Activated T-cell treated with anti-CD3 and anti-CD28 coated beads for 4 hours (primary cell): ENCODE measurements around the gene TNFRSF1B.

Experiments
- DNase-seq: peaks from one replicate; pipeline ENCODE4 v3.0.0-alpha.2; 2020

The TNFRSF1B gene

DNA sequence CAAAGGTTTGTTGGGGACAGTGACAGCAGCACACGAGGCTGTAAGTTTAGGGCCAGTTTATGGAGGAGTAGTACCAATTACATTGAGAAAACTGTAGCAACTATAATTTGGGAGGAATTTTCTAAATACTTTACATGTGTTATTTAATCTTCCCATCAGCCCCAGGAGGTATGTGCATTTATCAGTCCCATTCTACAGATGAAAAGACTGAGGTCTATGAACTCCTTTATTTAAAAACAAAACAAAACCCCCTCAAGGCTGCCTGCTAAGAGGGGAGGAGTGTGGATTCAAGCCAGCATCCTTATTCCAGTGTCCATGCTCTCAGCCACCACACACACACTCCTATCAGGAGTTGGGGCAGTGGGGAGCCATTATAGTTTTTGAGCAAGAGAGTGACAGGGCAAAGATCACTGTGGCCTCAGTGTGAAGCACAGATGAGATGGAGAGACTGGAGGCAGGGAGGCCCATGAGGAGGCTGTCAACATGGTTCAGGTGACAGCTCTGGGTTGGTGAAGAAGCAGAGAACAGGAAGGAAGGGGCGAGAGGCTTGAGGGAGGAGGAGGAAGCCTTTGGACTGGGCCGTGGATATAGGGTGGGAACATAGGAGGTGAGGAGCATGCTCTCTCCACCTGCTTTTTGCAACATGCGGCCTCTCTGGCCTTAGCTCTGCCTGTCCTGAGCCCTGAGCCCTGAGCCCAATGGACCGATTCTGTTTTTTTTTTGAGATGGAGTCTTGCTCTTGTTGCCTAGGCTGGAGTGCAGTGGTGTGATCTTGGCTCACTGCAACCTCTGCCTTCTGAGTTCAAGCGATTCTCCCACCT is 9.7 kb downstream of the TNFRSF1B start:
- no peak for DNase-seq

DNA sequence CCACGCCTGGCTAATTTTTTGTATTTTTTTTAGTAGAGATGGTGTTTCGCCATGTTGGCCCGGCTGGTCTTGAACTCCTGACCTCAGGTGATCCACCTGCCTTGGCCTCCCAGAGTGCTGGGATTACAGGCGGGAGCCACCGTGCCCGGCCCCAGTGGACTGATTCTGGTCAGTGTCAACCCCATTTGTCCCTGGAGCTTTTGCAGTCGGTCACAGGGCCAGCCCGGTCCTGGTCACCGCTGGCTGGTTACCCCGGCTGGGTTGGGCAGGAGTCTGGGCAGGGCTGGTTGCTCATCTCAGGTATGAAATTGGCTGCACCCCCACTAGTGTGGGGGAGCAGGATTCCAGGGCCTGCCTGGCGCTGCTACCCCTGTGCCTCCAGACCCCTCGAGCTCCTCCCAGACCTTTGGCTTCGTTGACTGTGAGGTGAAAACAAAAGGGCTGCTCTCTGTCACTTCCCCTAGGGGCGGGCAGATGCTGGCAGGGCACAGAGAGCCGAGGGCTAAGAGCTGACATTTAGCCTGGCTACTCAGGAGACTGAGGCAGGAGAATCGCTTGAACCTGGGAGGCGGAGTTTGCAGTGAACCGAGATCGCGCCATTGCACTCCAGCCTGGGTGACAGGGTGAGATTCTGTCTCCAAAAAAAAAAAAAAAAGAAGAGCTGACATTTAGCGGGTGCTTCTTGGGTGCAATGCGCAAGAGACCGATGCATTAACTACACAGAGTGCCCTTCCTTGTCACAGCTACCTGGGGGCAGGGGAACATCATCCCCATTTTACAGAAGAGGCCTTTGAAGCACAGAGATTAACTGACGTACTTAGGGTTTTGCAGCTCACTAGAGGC is 10.6 kb downstream of the TNFRSF1B start:
- no peak for DNase-seq

DNA sequence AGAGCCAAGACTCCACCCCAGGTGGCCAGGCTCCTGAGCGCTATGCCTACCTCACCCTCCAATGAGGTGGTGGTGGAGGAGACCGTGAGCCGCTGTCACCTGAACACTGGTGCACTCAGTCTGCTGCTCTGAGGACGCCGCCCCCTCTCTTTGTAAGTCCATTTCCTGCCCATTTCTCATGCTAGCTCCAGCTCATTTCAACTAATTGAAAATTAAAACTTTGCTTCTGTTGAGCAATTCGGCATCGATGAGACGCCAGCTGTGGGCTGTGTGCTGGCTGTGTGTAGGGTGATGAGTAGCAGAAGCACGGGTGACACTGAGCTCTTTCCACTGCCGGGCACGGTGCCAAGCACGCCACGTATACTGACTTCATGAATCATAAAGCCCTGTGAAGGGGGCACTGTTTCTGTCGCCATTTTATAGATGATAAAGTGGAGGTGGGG is 11.2 kb downstream of the TNFRSF1B start:
- peak; percentile 96 for DNase-seq

- no peak for DNase-seq
Measured at GRCh38 chr1:12178511-12178910, 11.7 kb downstream of the TNFRSF1B start.

DNA sequence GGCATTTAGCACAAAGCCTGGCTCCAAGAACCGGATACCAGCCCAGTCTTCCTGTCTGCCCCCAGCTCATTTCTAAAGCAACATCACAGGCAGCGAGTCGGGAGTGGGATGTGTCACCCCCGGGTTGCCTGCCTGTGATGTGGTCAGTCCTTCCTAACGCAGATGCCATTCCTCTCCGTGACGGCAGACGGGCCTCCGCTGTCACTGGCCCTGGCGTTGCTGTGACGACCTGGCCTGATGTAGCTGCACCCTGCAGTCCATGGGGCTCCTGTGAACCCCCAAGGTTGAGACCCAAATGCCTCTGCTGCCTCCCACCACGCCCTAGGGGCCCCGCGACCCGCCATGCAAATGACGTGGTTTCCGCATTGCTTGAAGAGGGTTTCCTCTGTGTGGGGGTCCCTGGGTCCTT is 12.3 kb downstream of the TNFRSF1B start:
- DNase-seq: peak; percentile 69

DNA sequence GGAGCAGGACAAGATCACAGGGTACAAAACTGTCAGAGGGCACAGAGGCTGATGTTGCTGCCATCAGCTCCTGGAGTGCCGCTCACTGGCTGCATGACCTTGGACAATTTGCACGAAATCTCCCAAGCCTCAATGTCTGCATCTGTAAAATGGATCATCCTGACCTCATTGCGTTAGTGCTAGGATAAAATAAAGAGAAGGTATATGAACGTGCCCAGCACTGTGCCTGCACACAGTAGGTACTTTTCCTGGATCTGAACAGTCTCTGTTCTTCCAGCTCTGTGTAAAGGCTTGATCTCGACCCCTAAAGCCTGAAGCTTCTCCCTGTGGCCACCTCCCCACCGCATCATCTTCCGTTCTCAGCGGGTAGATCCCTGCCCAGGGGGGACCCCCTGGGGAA is 12.9 kb downstream of the TNFRSF1B start:
- DNase-seq: no peak

DNA sequence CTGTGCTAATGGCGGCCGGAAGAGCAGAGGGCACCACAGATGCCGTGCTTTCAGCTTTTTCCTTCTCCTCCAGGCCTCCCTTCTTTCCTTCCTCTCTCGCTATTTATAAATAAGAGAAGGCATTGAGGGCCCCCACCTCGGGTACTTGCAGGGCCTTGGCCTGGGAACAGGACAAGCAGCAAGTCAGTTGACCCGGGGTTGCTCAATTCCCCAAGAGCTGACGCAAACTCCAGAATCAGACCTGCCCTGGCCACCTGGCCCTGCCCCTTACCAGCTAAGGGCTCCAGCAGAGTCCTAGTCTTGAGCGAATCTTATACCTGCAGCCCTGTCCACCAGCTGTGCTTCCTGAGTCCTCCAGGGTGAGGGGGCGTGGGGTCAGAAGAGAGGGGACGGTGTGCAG is 13.5 kb downstream of the TNFRSF1B start:
- DNase-seq: no peak

- DNase-seq: no peak
Measured at GRCh38 chr1:12180903-12181302, 14.1 kb downstream of the TNFRSF1B start.

DNA sequence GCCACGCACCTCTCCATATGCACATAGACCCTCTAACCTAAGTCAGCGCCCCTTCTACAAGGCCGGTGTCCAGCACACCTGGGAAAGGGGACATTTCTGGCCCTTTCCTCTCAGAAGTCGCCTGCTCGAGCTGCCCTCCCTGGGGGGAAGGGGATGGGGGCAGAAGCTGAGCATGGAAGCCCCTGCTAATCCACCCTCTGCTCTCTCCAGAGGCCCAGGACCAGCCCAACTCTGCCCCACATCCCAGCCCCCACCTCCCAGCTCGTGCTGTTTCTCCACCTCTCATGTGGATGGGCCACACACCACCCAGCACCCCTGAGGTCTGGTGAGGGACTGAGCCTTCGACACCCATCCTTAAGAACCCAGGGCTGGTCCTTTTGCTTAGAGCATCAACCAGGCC is 14.8 kb downstream of the TNFRSF1B start:
- DNase-seq: no peak

- no peak for DNase-seq
Measured at GRCh38 chr1:12182410-12182984, 15.7 kb downstream of the TNFRSF1B start.

GRCh38 chr1:12183095-12183794 is 16.5 kb downstream of the TNFRSF1B start:
- no peak for DNase-seq

- DNase-seq: no peak
Measured at GRCh38 chr1:12184008-12184681, 17.4 kb downstream of the TNFRSF1B start.

GRCh38 chr1:12185036-12185917 is 18.5 kb downstream of the TNFRSF1B start:
- no peak for DNase-seq

DNA sequence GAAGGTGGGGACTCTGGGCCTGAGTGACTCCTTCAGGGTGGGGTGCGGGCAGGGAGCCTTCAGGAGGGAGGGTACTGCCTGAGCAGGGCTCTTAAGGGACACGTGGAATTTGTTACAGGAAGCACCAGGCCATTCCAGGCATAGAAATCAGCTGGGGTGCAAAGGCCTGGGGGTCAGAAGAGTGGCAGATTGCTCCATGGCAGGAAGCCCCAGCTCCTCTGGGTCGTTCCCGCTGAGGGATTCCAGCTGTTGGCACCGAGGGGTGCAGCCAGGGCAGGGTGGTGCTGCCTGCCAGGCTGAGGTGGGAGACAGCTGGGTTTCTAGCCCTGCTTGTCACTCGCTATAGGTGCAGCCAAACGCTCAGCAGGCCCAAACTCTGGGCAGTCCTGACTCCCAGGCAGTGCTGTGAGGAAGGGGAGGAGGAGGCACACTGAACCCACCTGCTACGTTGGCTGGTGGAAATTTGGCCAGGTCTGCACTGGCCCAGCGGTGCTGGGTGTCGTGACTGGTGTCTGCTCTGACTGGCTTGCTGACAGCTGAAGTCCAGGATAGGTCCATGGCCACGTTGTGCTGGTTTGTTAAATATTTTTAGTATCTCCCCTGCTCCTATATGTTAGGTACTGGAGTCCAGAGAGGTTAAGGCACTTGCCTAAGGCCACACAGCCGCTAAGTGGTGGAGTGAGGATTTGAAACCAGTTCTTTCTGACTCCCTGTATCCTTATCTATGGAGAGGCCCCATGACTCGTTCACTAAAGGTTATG is 19.3 kb downstream of the TNFRSF1B start:
- no peak for DNase-seq

GRCh38 chr1:12186679-12186985 is 19.8 kb downstream of the TNFRSF1B start:
- DNase-seq: no peak

DNA sequence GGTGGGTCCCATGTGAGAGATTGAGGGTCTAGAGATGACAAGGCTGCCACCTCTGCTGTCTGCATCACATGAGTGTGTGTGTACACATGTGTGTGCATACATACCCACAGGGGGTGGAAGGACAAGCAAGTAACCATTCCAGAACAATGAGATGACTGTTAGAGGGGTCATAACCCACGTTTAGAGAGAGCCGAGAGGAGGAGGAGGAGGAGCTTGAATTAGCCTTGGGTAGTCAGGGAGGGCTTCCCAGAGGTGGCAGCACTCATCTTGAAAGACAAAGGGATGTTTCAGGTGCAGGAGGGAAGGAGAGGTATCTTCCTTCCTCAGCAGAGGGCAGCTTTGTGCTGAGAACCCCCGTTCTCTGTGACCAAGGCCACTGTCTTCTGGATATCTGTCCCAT is 21.3 kb downstream of the TNFRSF1B start:
- DNase-seq: no peak

DNA sequence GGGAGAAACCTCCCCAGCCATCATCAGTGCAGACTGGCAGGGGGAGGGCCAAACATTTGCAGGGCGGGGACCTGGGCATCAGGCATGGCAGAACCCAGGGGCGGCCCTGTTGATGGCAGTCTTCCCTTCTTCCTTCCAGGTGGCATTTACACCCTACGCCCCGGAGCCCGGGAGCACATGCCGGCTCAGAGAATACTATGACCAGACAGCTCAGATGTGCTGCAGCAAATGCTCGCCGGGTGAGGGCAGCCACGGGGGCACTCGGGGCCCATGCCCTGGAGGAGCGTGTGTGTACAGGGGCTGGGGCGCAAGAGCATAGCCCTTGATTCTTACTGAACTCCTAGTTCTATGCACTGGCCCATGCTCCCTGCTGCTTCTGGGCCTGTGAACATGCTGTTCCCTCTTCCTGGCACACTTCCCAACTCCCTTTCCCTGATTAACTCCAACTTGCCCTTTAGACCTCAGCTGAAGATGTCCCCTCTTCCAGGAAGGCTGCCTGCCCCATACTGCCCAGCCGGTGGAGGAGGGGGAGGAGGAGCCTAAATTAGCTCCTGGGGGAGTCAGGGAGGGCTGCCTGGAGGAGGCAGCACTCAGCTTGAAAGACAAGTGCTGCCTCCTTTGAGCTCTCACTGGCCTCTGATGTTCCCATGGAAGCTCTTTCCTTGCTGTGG is 22.0 kb downstream of the TNFRSF1B start:
- DNase-seq: no peak

DNA sequence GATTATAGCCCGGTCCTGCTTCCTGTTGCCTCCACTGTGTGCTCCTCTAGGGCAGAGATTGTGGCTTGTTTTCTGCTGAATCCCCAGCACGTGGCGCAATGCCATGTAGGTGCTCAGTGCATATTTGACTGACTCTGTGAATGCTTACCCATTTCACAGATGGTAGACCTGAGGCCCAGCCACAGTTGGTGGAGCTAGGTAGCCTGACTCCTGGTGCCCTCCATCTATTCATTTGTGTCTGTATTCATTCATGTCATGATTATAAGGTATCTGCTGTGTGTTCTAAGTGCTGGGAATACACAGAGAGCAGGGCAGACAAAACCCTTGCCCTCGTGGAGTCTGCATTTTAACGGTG is 22.5 kb downstream of the TNFRSF1B start:
- DNase-seq: no peak

DNA sequence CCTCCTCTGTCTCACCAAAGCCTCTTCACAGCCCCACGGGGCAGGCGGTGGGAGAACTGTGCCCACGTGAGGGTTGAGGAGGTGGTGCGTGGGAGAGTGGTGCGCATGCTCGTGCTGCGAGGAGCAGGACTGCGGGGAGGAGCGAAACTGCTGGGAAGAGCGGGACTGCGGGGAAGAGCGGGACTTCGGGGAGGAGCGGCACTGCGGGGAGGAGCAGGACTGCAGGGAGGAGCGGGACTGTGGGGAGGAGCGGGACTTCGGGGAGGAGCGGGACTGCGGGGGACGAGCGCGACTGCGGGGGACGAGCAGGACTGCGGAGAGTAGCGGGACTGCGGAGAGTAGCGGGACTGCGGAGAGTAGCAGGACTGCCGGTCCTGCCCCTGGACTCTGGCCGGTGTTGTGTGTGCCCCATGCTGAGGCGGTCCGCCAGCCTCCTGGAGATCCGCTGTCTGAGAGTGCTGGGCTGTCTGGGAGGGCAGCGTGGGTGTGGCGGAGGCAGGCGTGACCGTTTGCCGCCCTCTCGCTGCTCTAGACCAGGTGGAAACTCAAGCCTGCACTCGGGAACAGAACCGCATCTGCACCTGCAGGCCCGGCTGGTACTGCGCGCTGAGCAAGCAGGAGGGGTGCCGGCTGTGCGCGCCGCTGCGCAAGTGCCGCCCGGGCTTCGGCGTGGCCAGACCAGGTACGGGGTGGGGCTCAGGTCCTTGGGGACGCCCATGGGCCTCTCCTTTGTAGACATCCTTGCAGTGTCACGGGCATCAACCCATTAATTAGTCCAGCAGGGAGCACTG is 24.6 kb downstream of the TNFRSF1B start:
- no peak for DNase-seq
